GM23338 (cell line): Measurements from ENCODE around the gene MSMB.

ENCODE experiments used
- CTCF ChIP-seq, 2 experiments: fragments of 200-600 bp in 1 of 2; sonication (generic) in 1 of 2; conservative IDR thresholded peaks; 2 replicates each; pipeline versions ENCODE4 v1.5.1 to v1.6.1; 2016 to 2017; ENCODE audit warnings: antibody characterized with exemption in 2 of 2, low read depth in 2 of 2, mild to moderate bottlenecking in 2 of 2, moderate library complexity in 1 of 2
- POLR2AphosphoS5 ChIP-seq: IDR thresholded peaks from 2 replicates; pipeline ENCODE4 v1.6.1; 2016; ENCODE audit warnings: antibody characterized with exemption, low read depth

DNA sequence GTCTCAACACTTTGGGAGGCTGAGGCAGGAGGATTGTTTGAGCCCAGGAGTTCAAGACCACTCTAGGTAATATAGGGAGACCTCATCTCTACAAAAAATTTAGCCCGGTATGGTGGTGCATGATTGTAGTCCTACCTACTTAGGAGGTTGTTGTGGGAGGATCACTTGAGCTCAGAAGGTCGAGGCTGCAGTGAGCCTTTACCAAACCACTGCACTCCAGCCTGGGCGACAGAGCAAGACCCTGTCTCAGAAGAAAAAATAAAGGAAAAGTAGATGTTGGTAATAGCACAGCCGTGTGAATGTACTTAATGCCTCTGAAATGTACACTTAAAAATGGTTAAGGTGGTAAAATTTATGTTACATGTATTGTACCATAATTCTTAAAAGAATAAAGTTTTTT lies 48.5 kb downstream of the MSMB start:
- TF ChIP-seq POLR2AphosphoS5 (no peak), CTCF (conservative IDR thresholded peaks at IDR 0.05; ENCODE audit: low read depth in 2 of 2) (no peak)
